Trophoblast cell (in vitro differentiated cells and primary cell): ENCODE results near the gene PRDM16.

ENCODE experiments used
- DNase-seq, 2 donors: peaks; one replicate each; pipeline ENCODE4 v3.0.0-alpha.2; 2016
- H2AFZ ChIP-seq: 2 replicates; pipeline ENCODE4 v1.6.1; 2013; ENCODE audit warnings: low read length, moderate library complexity, mild to moderate bottlenecking; ENCODE audit not compliant: insufficient read depth, poor library complexity
- H2AK5ac ChIP-seq: 2 replicates; pipeline ENCODE4 v1.6.1; 2013; ENCODE audit warnings: mild to moderate bottlenecking, low read length
- H2BK120ac ChIP-seq: 2 replicates; pipeline ENCODE4 v1.6.1; 2013; ENCODE audit warnings: low read length, mild to moderate bottlenecking, moderate library complexity; ENCODE audit not compliant: insufficient read depth, poor library complexity
- H2BK12ac ChIP-seq: 2 replicates; pipeline ENCODE4 v1.6.1; 2013; ENCODE audit warnings: mild to moderate bottlenecking, low read length, moderate library complexity
- H2BK5ac ChIP-seq: 2 replicates; pipeline ENCODE4 v1.6.1; 2013; ENCODE audit warnings: low read length, low read depth, moderate library complexity, mild to moderate bottlenecking; ENCODE audit not compliant: poor library complexity
- H3K14ac ChIP-seq: 2 replicates; pipeline ENCODE4 v1.6.1; 2013; ENCODE audit warnings: mild to moderate bottlenecking, low read length
- H3K18ac ChIP-seq: 2 replicates; pipeline ENCODE4 v1.6.1; 2013; ENCODE audit warnings: mild to moderate bottlenecking, low read length
- H3K23ac ChIP-seq: 2 replicates; pipeline ENCODE4 v1.6.1; 2013; ENCODE audit warnings: low read length
- H3K27ac ChIP-seq: 2 replicates; pipeline ENCODE4 v1.5.1; 2013; ENCODE audit warnings: low read depth, mild to moderate bottlenecking, inconsistent platforms, low read length, moderate library complexity
- H3K27me3 ChIP-seq: 2 replicates; pipeline ENCODE4 v1.6.1; 2013; ENCODE audit warnings: inconsistent platforms, mild to moderate bottlenecking, low read length, moderate library complexity; ENCODE audit not compliant: insufficient read depth
- H3K36me3 ChIP-seq, 2 experiments: 1 replicate in 1 of 2; 2 replicates in 1 of 2; pipeline ENCODE4 v1.6.1; 2013; ENCODE audit warnings: low read length in 2 of 2, mild to moderate bottlenecking in 2 of 2, moderate library complexity in 1 of 2; ENCODE audit not compliant: insufficient read depth in 2 of 2, control insufficient read depth in 1 of 2
- H3K4ac ChIP-seq: 2 replicates; pipeline ENCODE4 v1.6.1; 2013; ENCODE audit warnings: low read depth, mild to moderate bottlenecking, low read length, moderate library complexity
- H3K4me1 ChIP-seq, 2 experiments: 1 replicate in 1 of 2; 2 replicates in 1 of 2; pipeline ENCODE4 v1.6.1; 2013; ENCODE audit warnings: low read length in 2 of 2, mild to moderate bottlenecking in 2 of 2, moderate library complexity in 1 of 2; ENCODE audit not compliant: insufficient read depth in 2 of 2, control insufficient read depth in 1 of 2
- H3K4me2 ChIP-seq: 2 replicates; pipeline ENCODE4 v1.6.1; 2013; ENCODE audit warnings: inconsistent platforms, mild to moderate bottlenecking, low read length, moderate library complexity
- H3K4me3 ChIP-seq: 2 replicates; pipeline ENCODE4 v1.5.1; 2013; ENCODE audit warnings: mild to moderate bottlenecking, low read depth, low read length, inconsistent platforms
- H3K79me1 ChIP-seq: one replicate; pipeline ENCODE4 v1.6.1; 2013; ENCODE audit warnings: low read length
- H3K79me2 ChIP-seq: 2 replicates; pipeline ENCODE4 v1.6.1; 2013; ENCODE audit warnings: low read length, mild to moderate bottlenecking; ENCODE audit not compliant: control insufficient read depth, insufficient read depth, poor library complexity
- H3K9ac ChIP-seq: 2 replicates; pipeline ENCODE4 v1.6.1; 2013; ENCODE audit warnings: mild to moderate bottlenecking, low read length
- H3K9me3 ChIP-seq: 2 replicates; pipeline ENCODE4 v1.6.1; 2013; ENCODE audit warnings: low read depth, mild to moderate bottlenecking, control low read depth, inconsistent platforms, low read length; ENCODE audit not compliant: insufficient read depth
- H4K12ac ChIP-seq: 2 replicates; pipeline ENCODE4 v1.6.1; 2013; ENCODE audit warnings: low read depth, mild to moderate bottlenecking, low read length, moderate library complexity
- H4K8ac ChIP-seq: 2 replicates; pipeline ENCODE4 v1.6.1; 2013; ENCODE audit warnings: low read depth, mild to moderate bottlenecking, low read length, moderate library complexity
- H4K91ac ChIP-seq: one replicate; pipeline ENCODE4 v1.6.1; 2013; ENCODE audit warnings: low read depth, mild to moderate bottlenecking, low read length, moderate library complexity
- WGBS: extraction: QIAGEN DNeasy Blood & Tissue Kit; methylation state at CpG from one replicate; pipeline ENCODE4 v1.1.7; 2013; ENCODE audit warnings: missing lambda C conversion rate; ENCODE audit not compliant: insufficient read length, insufficient coverage; ENCODE audit errors: extremely low coverage; 5-methylcytosine and 5-hydroxymethylcytosine counted together

Gene PRDM16

GRCh38 chr1:3067301-3067670 is 1.7 kb upstream of the PRDM16 start:
- H3K4me1 ChIP-seq: peaks cover 9 to 21% of the 10 kb centered on the region in 2 experiments
- H3K4ac ChIP-seq: no peak overlapping the region
- H3K4me2 ChIP-seq: no peak overlapping the region
- no peaks in the 10 kb centered on the region for H3K79me2 ChIP-seq
- no peak overlapping the region for H4K91ac ChIP-seq
- no peak overlapping the region for H3K18ac ChIP-seq
- no peak overlapping the region for H2BK120ac ChIP-seq
- H3K14ac ChIP-seq: no peak overlapping the region
- peaks cover 93% of the 10 kb centered on the region for H3K27me3 ChIP-seq
- H3K79me1 ChIP-seq: peaks cover 3% of the 10 kb centered on the region
- no peak overlapping the region for H3K9ac ChIP-seq
- H2BK5ac ChIP-seq: no peak overlapping the region
- H4K12ac ChIP-seq: no peak overlapping the region
- no peak overlapping the region for H2AFZ ChIP-seq
- no peak overlapping the region for H2AK5ac ChIP-seq
- H3K9me3 ChIP-seq: peaks cover 21% of the 10 kb centered on the region
- DNase-seq: no peak
- H3K4me3 ChIP-seq: no peak overlapping the region
- H2BK12ac ChIP-seq: no peak overlapping the region
- H4K8ac ChIP-seq: no peak overlapping the region
- no peaks in the 10 kb centered on the region for H3K36me3 ChIP-seq
- no CpG with 5 or more reads among the region's 29 CpGs for WGBS
- no peak overlapping the region for H3K23ac ChIP-seq
- no peak overlapping the region for H3K27ac ChIP-seq

- no peak overlapping the region for H4K8ac ChIP-seq
- no CpG with 5 or more reads among the region's 97 CpGs for WGBS
- H3K23ac ChIP-seq: no peak overlapping the region
- H2AK5ac ChIP-seq: no peak overlapping the region
- peaks cover 94% of the 10 kb centered on the region for H3K27me3 ChIP-seq
- H4K91ac ChIP-seq: no peak overlapping the region
- H3K4me1 ChIP-seq: peaks cover 3 to 16% of the 10 kb centered on the region in 2 experiments
- H3K4me2 ChIP-seq: peak overlapping the region; percentile 23
- H3K36me3 ChIP-seq: no peaks in the 10 kb centered on the region
- no peaks in the 10 kb centered on the region for H3K79me2 ChIP-seq
- H4K12ac ChIP-seq: no peak overlapping the region
- no peak overlapping the region for H2BK12ac ChIP-seq
- no peak overlapping the region for H3K14ac ChIP-seq
- H3K9me3 ChIP-seq: peaks cover 25% of the 10 kb centered on the region
- no peaks in the 10 kb centered on the region for H3K79me1 ChIP-seq
- H3K9ac ChIP-seq: no peak overlapping the region
- no peak overlapping the region for H3K18ac ChIP-seq
- H3K27ac ChIP-seq: no peak overlapping the region
- no peak overlapping the region for H2AFZ ChIP-seq
- DNase-seq: no peak
- no peak overlapping the region for H3K4me3 ChIP-seq
- no peak overlapping the region for H2BK5ac ChIP-seq
- H3K4ac ChIP-seq: no peak overlapping the region
- H2BK120ac ChIP-seq: no peak overlapping the region
Observed at GRCh38 chr1:3067671-3068563, 1.1 kb upstream of the PRDM16 start.

- H3K4me3 ChIP-seq: no peak overlapping the region
- H4K12ac ChIP-seq: no peak overlapping the region
- no peaks in the 10 kb centered on the region for H3K79me1 ChIP-seq
- H2BK120ac ChIP-seq: no peak overlapping the region
- no peak overlapping the region for H3K4ac ChIP-seq
- H2AK5ac ChIP-seq: no peak overlapping the region
- H3K9me3 ChIP-seq: peaks cover 22% of the 10 kb centered on the region
- WGBS: no CpG with 5 or more reads among the region's 91 CpGs
- H3K18ac ChIP-seq: no peak overlapping the region
- peaks cover 94% of the 10 kb centered on the region for H3K27me3 ChIP-seq
- H2BK12ac ChIP-seq: no peak overlapping the region
- H3K23ac ChIP-seq: no peak overlapping the region
- H3K4me2 ChIP-seq: peak overlapping the region; percentile 20
- H3K79me2 ChIP-seq: no peaks in the 10 kb centered on the region
- H4K91ac ChIP-seq: no peak overlapping the region
- no peak overlapping the region for H4K8ac ChIP-seq
- no peak overlapping the region for H3K9ac ChIP-seq
- no peaks in the 10 kb centered on the region for H3K36me3 ChIP-seq
- no peak overlapping the region for H3K14ac ChIP-seq
- no peak overlapping the region for H3K27ac ChIP-seq
- no peak overlapping the region for H2AFZ ChIP-seq
- no peak overlapping the region for H2BK5ac ChIP-seq
- no peak for DNase-seq
- peaks cover 3 to 7% of the 10 kb centered on the region in 2 experiments for H3K4me1 ChIP-seq
Observed at GRCh38 chr1:3069491-3070308, 697 bp downstream of the PRDM16 start.

GRCh38 chr1:3070309-3070643 is 1.3 kb downstream of the PRDM16 start:
- Histone ChIP-seq H3K18ac (no peak overlapping the region), H2BK120ac (no peak overlapping the region), H2AFZ (no peak overlapping the region), H3K9me3 (peaks cover 22% of the 10 kb centered on the region), H2BK5ac (no peak overlapping the region), H3K4me1 (peaks cover 3 to 7% of the 10 kb centered on the region in 2 experiments), H3K36me3 (no peaks in the 10 kb centered on the region), H3K27ac (no peak overlapping the region), H4K12ac (no peak overlapping the region), H4K8ac (no peak overlapping the region), H3K14ac (no peak overlapping the region), H3K79me2 (no peaks in the 10 kb centered on the region), H3K4me2 (peak overlapping the region; percentile 20), H2AK5ac (no peak overlapping the region), H4K91ac (no peak overlapping the region), H3K4me3 (no peak overlapping the region), H3K4ac (no peak overlapping the region), H3K9ac (no peak overlapping the region), H3K79me1 (no peaks in the 10 kb centered on the region), H2BK12ac (no peak overlapping the region), H3K27me3 (peaks cover 92% of the 10 kb centered on the region), H3K23ac (no peak overlapping the region)
- no peak for DNase-seq
- WGBS: no CpG with 5 or more reads among the region's 57 CpGs
